NT2/D1 (cell line): ENCODE data around the gene PSMC2.

Experiments used
- YY1 ChIP-seq: IDR thresholded peaks from 2 replicates; pipeline ENCODE4 v1.6.1; 2011; ENCODE audit not compliant: insufficient read length, insufficient read depth
- ZNF274 ChIP-seq: IDR thresholded peaks from 2 replicates; pipeline ENCODE4 v1.6.1; 2011; ENCODE audit warnings: mild to moderate bottlenecking, low read depth, low read length

DNA sequence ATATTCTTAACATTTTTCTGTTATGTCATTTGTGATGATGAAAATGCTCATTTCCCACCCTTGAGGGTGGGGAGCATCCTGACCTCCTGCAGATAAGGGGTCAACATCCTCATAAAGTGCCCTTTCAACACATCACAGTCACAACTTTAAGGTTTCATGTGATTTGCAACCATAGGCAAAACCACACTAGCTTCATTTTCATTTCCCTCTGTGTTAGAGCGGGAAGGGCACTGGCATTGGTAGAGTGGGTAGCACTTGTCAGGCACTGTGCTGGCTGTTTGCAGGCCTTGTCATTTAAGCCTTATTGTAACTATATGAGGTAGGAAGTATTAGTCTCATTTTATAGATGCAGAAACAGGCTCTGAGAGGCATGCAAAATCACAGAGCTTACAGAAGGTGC is 39.8 kb downstream of the PSMC2 start:
- TF ChIP-seq YY1 = no peak
- TF ChIP-seq ZNF274 = no peak
